DND-41 (cell line): Measurements from ENCODE around the gene YEATS2.

ENCODE experiments used
- ATAC-seq: fragments of 200-7000 bp; cut with Tn5 transposase; 3 replicates; pipeline ENCODE4 v1.9.1; 2021; ENCODE audit warnings: low read depth; ENCODE audit not compliant: insufficient read depth
- DNase-seq: peaks from one replicate; pipeline ENCODE4 v3.0.0-alpha.2; 2020
- H2AFZ ChIP-seq: 2 replicates; pipeline ENCODE4 v1.6.0; 2012; ENCODE audit warnings: low read depth, low read length
- H3K27ac ChIP-seq: 2 replicates; pipeline ENCODE4 v1.5.1; 2012; ENCODE audit warnings: low read length, inconsistent platforms
- H3K27me3 ChIP-seq: fragments of 200-600 bp; sonication (generic); 2 replicates; pipeline ENCODE4 v1.6.0; 2012; ENCODE audit warnings: low read length, mild to moderate bottlenecking, inconsistent platforms; ENCODE audit not compliant: insufficient read depth, poor library complexity
- H3K36me3 ChIP-seq: 2 replicates; pipeline ENCODE4 v1.5.1; 2012; ENCODE audit warnings: low read length, inconsistent platforms; ENCODE audit not compliant: insufficient read depth
- H3K4me1 ChIP-seq: 2 replicates; pipeline ENCODE4 v1.5.1; 2012; ENCODE audit warnings: mild to moderate bottlenecking, low read length; ENCODE audit not compliant: insufficient read depth
- H3K4me2 ChIP-seq: 2 replicates; pipeline ENCODE4 v1.6.0; 2012; ENCODE audit warnings: mild to moderate bottlenecking, moderate library complexity, low read length, inconsistent platforms; ENCODE audit not compliant: insufficient read depth
- H3K4me3 ChIP-seq, 2 experiments: fragments of 200-600 bp in 1 of 2; shearing (Covaris generic) in 1 of 2; 2 replicates each; pipeline ENCODE4 v1.5.1; 2012 to 2016; ENCODE audit warnings: inconsistent platforms in 2 of 2, low read length in 2 of 2, mild to moderate bottlenecking in 2 of 2, low read depth in 1 of 2, moderate library complexity in 1 of 2
- H3K79me2 ChIP-seq: 2 replicates; pipeline ENCODE4 v1.6.0; 2012; ENCODE audit warnings: low read length, inconsistent platforms; ENCODE audit not compliant: insufficient read depth
- H3K9ac ChIP-seq: 2 replicates; pipeline ENCODE4 v1.6.0; 2012; ENCODE audit warnings: low read depth, mild to moderate bottlenecking, inconsistent platforms, low read length, moderate library complexity
- H3K9me3 ChIP-seq: 2 replicates; pipeline ENCODE4 v1.5.1; 2012; ENCODE audit warnings: low read length, moderate library complexity, mild to moderate bottlenecking, inconsistent platforms; ENCODE audit not compliant: insufficient read depth, severe bottlenecking
- H4K20me1 ChIP-seq: 2 replicates; pipeline ENCODE4 v1.6.0; 2012; ENCODE audit warnings: low read length; ENCODE audit not compliant: insufficient read depth
- EZH2 ChIP-seq: IDR thresholded peaks from 3 replicates; pipeline ENCODE4 v1.6.1; 2012; ENCODE audit warnings: borderline replicate concordance, low read depth, mild to moderate bottlenecking, moderate library complexity, low read length, inconsistent platforms; ENCODE audit not compliant: severe bottlenecking
- TF ChIP-seq, protein P1 (sequence below): IDR thresholded peaks from 2 replicates; pipeline ENCODE4 v1.5.1; 2012; ENCODE audit warnings: borderline replicate concordance, low read length, moderate library complexity, mild to moderate bottlenecking; ENCODE audit not compliant: poor library complexity, severe bottlenecking; ENCODE audit errors: extremely low read depth

YEATS2 gene

GRCh38 chr3:183730361-183730760 lies 32.8 kb downstream of the YEATS2 start:
- Histone ChIP-seq H3K9me3 (no peaks in the 10 kb centered on the region), H3K27me3 (no peaks in the 10 kb centered on the region), H3K4me2 (no peak overlapping the region), H3K9ac (no peak overlapping the region), H2AFZ (no peak overlapping the region), H3K27ac (no peak overlapping the region), H3K79me2 (0 out of 2 replicates have a peak, but pooled peaks cover 3% of the 10 kb centered on the region), H3K36me3 (peaks cover 88% of the 10 kb centered on the region), H3K4me3 (no peak overlapping the region), H3K4me1 (no peaks in the 10 kb centered on the region), H4K20me1 (peaks cover 3% of the 10 kb centered on the region; the same call in 1 of the 2 replicates)
- TF ChIP-seq, protein P1, sequence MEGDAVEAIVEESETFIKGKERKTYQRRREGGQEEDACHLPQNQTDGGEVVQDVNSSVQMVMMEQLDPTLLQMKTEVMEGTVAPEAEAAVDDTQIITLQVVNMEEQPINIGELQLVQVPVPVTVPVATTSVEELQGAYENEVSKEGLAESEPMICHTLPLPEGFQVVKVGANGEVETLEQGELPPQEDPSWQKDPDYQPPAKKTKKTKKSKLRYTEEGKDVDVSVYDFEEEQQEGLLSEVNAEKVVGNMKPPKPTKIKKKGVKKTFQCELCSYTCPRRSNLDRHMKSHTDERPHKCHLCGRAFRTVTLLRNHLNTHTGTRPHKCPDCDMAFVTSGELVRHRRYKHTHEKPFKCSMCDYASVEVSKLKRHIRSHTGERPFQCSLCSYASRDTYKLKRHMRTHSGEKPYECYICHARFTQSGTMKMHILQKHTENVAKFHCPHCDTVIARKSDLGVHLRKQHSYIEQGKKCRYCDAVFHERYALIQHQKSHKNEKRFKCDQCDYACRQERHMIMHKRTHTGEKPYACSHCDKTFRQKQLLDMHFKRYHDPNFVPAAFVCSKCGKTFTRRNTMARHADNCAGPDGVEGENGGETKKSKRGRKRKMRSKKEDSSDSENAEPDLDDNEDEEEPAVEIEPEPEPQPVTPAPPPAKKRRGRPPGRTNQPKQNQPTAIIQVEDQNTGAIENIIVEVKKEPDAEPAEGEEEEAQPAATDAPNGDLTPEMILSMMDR = no peak
- TF ChIP-seq EZH2 = no peak
- no peak for ATAC-seq
- no peak for DNase-seq

GRCh38 chr3:183731611-183732010 lies 34.0 kb downstream of the YEATS2 start:
- no peak overlapping the region for H3K4me2 ChIP-seq
- H2AFZ ChIP-seq = no peak overlapping the region
- peaks cover 3% of the 10 kb centered on the region; the same call in 1 of the 2 replicates for H4K20me1 ChIP-seq
- no peaks in the 10 kb centered on the region for H3K4me1 ChIP-seq
- no peak for ATAC-seq
- no peak overlapping the region for H3K27ac ChIP-seq
- H3K79me2 ChIP-seq = 0 out of 2 replicates have a peak, but pooled peaks cover 3% of the 10 kb centered on the region
- DNase-seq = no peak
- no peak for TF ChIP-seq EZH2
- TF ChIP-seq, protein P1 = no peak
- peaks cover 88% of the 10 kb centered on the region for H3K36me3 ChIP-seq
- H3K9ac ChIP-seq = no peak overlapping the region
- no peak overlapping the region for H3K4me3 ChIP-seq
- no peaks in the 10 kb centered on the region for H3K9me3 ChIP-seq
- H3K27me3 ChIP-seq = no peaks in the 10 kb centered on the region

- H4K20me1 ChIP-seq = peaks cover 3% of the 10 kb centered on the region; the same call in 1 of the 2 replicates
- peaks cover 2% of the 10 kb centered on the region for H3K9me3 ChIP-seq
- no peak overlapping the region for H3K27ac ChIP-seq
- 0 out of 2 replicates have a peak, but pooled peaks cover 3% of the 10 kb centered on the region for H3K79me2 ChIP-seq
- no peaks in the 10 kb centered on the region for H3K4me1 ChIP-seq
- H3K4me3 ChIP-seq = no peak overlapping the region
- H3K36me3 ChIP-seq = peaks cover 86% of the 10 kb centered on the region
- no peak overlapping the region for H3K4me2 ChIP-seq
- H2AFZ ChIP-seq = no peak overlapping the region
- no peak for DNase-seq
- TF ChIP-seq EZH2 = no peak
- TF ChIP-seq, protein P1 = no peak
- no peak for ATAC-seq
- no peaks in the 10 kb centered on the region for H3K27me3 ChIP-seq
- no peak overlapping the region for H3K9ac ChIP-seq
Observed at GRCh38 chr3:183733553-183733952, 36.0 kb downstream of the YEATS2 start.
